MM.1S (cell line): Measurements from ENCODE around the gene NSD1.

Source experiments
- CTCF ChIP-seq: fragments of 300-600 bp; sonication (generic); IDR thresholded peaks from 2 replicates; pipeline ENCODE4 v1.5.1; 2016; ENCODE audit warnings: antibody characterized with exemption, low read length, mixed read lengths
- EZH2 ChIP-seq: fragments of 300-600 bp; sonication (generic); optimal IDR thresholded peaks from 2 replicates; pipeline ENCODE3; 2017; ENCODE audit warnings: low read depth, mild to moderate bottlenecking, antibody characterized with exemption, low read length, mixed read lengths

DNA sequence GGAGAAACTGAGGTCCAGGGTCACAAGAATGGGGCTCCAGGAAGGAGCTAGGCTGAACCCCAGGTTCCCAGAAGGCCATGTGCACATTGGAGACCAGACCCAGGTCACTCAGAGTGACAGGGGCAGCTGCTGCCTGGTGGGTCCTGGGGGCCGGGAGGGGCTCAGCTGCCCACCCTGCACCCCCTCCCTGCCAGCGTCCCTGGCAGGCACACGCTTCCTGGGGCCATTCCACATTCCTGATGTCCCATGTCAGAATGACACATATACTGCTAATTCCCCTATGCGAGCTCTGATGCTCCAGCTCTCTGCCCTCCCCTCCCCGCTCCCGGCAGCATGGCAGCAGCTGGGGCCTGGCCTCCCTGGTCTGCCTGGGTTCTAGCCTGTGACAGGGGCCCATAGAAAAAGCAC is 32.9 kb upstream of the NSD1 start:
- no peak for TF ChIP-seq CTCF
- no peak for TF ChIP-seq EZH2
